ENCODE measurements around the gene ZSWIM9. TPM values are rescaled to one million over a fixed set of nuclear protein-coding genes. Genes with fewer than 3 reads are reported as not detected.

The ZSWIM9 gene
- total and polyA plus RNA-seq, 4 donors = 6.0 to 21.8 (median 9.7) TPM

- intact Hi-C loops (cut with DNase I) = no loop called here
- WGBS, 2 donors = 92% methylated on average over 4 of the region's 4 CpGs
- DNase-seq = no peak
- Histone ChIP-seq H3K4me3 (ENCODE audit: low read length in 2 of 2) (no peak overlapping the region), H3K27me3 (ENCODE audit: control insufficient read depth in 1 of 2, insufficient read depth in 2 of 2, low read length in 1 of 2) (no peaks in the 10 kb centered on the region), H3K9me3 (ENCODE audit: control insufficient read depth, low read length) (no peaks in the 10 kb centered on the region), H3K36me3 (ENCODE audit: control insufficient read depth in 1 of 2, insufficient read depth in 2 of 2, low read length in 1 of 2) (no peaks in the 10 kb centered on the region), H3K4me1 (ENCODE audit: control insufficient read depth in 1 of 2, insufficient read depth in 2 of 2, low read length in 2 of 2) (no peaks in the 10 kb centered on the region), H3K27ac (ENCODE audit: low read depth in 1 of 2, low read length in 2 of 2) (no peak overlapping the region)
- ATAC-seq (ENCODE audit: low FRiP score) = no peak
Measured at GRCh38 chr19:48136547-48136946, 33.9 kb upstream of the ZSWIM9 start.

GRCh38 chr19:48137411-48137810 is 33.1 kb upstream of the ZSWIM9 start:
- DNase-seq = no peak
- no peaks in the 10 kb centered on the region for H3K27me3 ChIP-seq (ENCODE audit: control insufficient read depth in 1 of 2, insufficient read depth in 2 of 2, low read length in 1 of 2)
- no peaks in the 10 kb centered on the region for H3K9me3 ChIP-seq (ENCODE audit: control insufficient read depth, low read length)
- no peak overlapping the region for H3K27ac ChIP-seq (ENCODE audit: low read depth in 1 of 2, low read length in 2 of 2)
- 96% methylated on average over 26 of the region's 26 CpGs for WGBS, 2 donors
- H3K4me1 ChIP-seq (ENCODE audit: control insufficient read depth in 1 of 2, insufficient read depth in 2 of 2, low read length in 2 of 2) = no peaks in the 10 kb centered on the region
- no peaks in the 10 kb centered on the region for H3K36me3 ChIP-seq (ENCODE audit: control insufficient read depth in 1 of 2, insufficient read depth in 2 of 2, low read length in 1 of 2)
- no peak overlapping the region for H3K4me3 ChIP-seq (ENCODE audit: low read length in 2 of 2)
- ATAC-seq (ENCODE audit: low FRiP score) = no peak
- intact Hi-C loops (cut with DNase I) = no loop called here

- Histone ChIP-seq H3K36me3 (ENCODE audit: control insufficient read depth in 1 of 2, insufficient read depth in 2 of 2, low read length in 1 of 2) (no peaks in the 10 kb centered on the region), H3K27me3 (ENCODE audit: control insufficient read depth in 1 of 2, insufficient read depth in 2 of 2, low read length in 1 of 2) (no peaks in the 10 kb centered on the region), H3K4me3 (ENCODE audit: low read length in 2 of 2) (no peak overlapping the region), H3K4me1 (ENCODE audit: control insufficient read depth in 1 of 2, insufficient read depth in 2 of 2, low read length in 2 of 2) (no peaks in the 10 kb centered on the region), H3K9me3 (ENCODE audit: control insufficient read depth, low read length) (no peaks in the 10 kb centered on the region), H3K27ac (ENCODE audit: low read depth in 1 of 2, low read length in 2 of 2) (no peak overlapping the region)
- DNase-seq = no peak
- ATAC-seq (ENCODE audit: low FRiP score) = no peak
- intact Hi-C loops (cut with DNase I) = no loop called here
- WGBS, 2 donors = 77 to 87% methylated on average over 6 of the region's 6 CpGs
Measured at GRCh38 chr19:48139053-48139452, 31.4 kb upstream of the ZSWIM9 start.

- no peak overlapping the region for H3K4me3 ChIP-seq (ENCODE audit: low read length in 2 of 2)
- 85 to 96% methylated on average over 4 of the region's 4 CpGs for WGBS, 2 donors
- H3K4me1 ChIP-seq (ENCODE audit: control insufficient read depth in 1 of 2, insufficient read depth in 2 of 2, low read length in 2 of 2) = no peaks in the 10 kb centered on the region
- H3K36me3 ChIP-seq (ENCODE audit: control insufficient read depth in 1 of 2, insufficient read depth in 2 of 2, low read length in 1 of 2) = no peaks in the 10 kb centered on the region
- H3K27me3 ChIP-seq (ENCODE audit: control insufficient read depth in 1 of 2, insufficient read depth in 2 of 2, low read length in 1 of 2) = no peaks in the 10 kb centered on the region
- intact Hi-C loops (cut with DNase I) = no loop called here
- no peak for DNase-seq
- no peak for ATAC-seq (ENCODE audit: low FRiP score)
- H3K27ac ChIP-seq (ENCODE audit: low read depth in 1 of 2, low read length in 2 of 2) = no peak overlapping the region
- no peaks in the 10 kb centered on the region for H3K9me3 ChIP-seq (ENCODE audit: control insufficient read depth, low read length)
Measured at GRCh38 chr19:48147597-48148175, 22.8 kb upstream of the ZSWIM9 start.

DNA sequence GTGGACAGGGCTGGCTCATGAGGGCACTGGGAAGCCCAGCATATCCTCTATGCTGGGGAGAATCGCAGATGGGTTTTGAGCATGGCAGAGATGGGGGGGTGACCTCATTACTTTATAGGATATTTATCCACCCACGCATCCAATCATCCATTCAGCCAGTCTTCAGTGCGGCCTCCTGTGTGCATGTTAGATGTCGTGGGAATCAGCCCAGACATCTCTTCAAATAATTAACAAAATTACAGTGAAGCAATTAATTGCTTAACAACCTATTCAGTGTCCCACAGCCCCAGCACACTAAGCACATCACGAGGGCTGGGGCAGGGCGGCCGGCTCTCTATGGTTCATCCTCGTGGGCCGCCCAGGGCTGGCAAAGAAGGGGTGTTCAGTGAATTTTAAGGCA is 21.9 kb upstream of the ZSWIM9 start:
- WGBS, 2 donors = 90 to 97% methylated on average over 9 of the region's 9 CpGs
- H3K27ac ChIP-seq (ENCODE audit: low read depth in 1 of 2, low read length in 2 of 2) = no peak overlapping the region
- no peak overlapping the region for H3K4me3 ChIP-seq (ENCODE audit: low read length in 2 of 2)
- no peaks in the 10 kb centered on the region for H3K36me3 ChIP-seq (ENCODE audit: control insufficient read depth in 1 of 2, insufficient read depth in 2 of 2, low read length in 1 of 2)
- intact Hi-C loops (cut with DNase I) = no loop called here
- no peaks in the 10 kb centered on the region for H3K4me1 ChIP-seq (ENCODE audit: control insufficient read depth in 1 of 2, insufficient read depth in 2 of 2, low read length in 2 of 2)
- no peak for ATAC-seq (ENCODE audit: low FRiP score)
- H3K9me3 ChIP-seq (ENCODE audit: control insufficient read depth, low read length) = no peaks in the 10 kb centered on the region
- no peaks in the 10 kb centered on the region for H3K27me3 ChIP-seq (ENCODE audit: control insufficient read depth in 1 of 2, insufficient read depth in 2 of 2, low read length in 1 of 2)
- no peak for DNase-seq

GRCh38 chr19:48149430-48149829 is 21.1 kb upstream of the ZSWIM9 start:
- intact Hi-C loops (cut with DNase I) = no loop called here
- H3K4me1 ChIP-seq (ENCODE audit: control insufficient read depth in 1 of 2, insufficient read depth in 2 of 2, low read length in 2 of 2) = no peaks in the 10 kb centered on the region
- no peak overlapping the region for H3K4me3 ChIP-seq (ENCODE audit: low read length in 2 of 2)
- H3K36me3 ChIP-seq (ENCODE audit: control insufficient read depth in 1 of 2, insufficient read depth in 2 of 2, low read length in 1 of 2) = no peaks in the 10 kb centered on the region
- DNase-seq = no peak
- 53 to 72% methylated on average over 6 of the region's 6 CpGs for WGBS, 2 donors
- H3K9me3 ChIP-seq (ENCODE audit: control insufficient read depth, low read length) = no peaks in the 10 kb centered on the region
- no peak overlapping the region for H3K27ac ChIP-seq (ENCODE audit: low read depth in 1 of 2, low read length in 2 of 2)
- no peak for ATAC-seq (ENCODE audit: low FRiP score)
- H3K27me3 ChIP-seq (ENCODE audit: control insufficient read depth in 1 of 2, insufficient read depth in 2 of 2, low read length in 1 of 2) = no peaks in the 10 kb centered on the region

- H3K36me3 ChIP-seq (ENCODE audit: control insufficient read depth in 1 of 2, insufficient read depth in 2 of 2, low read length in 1 of 2) = no peaks in the 10 kb centered on the region
- no peak overlapping the region for H3K4me3 ChIP-seq (ENCODE audit: low read length in 2 of 2)
- ATAC-seq (ENCODE audit: low FRiP score) (peak; percentile 71), DNase-seq (peak; percentile 63 to 83)
- intact Hi-C loops (cut with DNase I) = loop anchor here in 1 of 2 donors (1.0 kb wide), 1 partner anchor 45 kb away; no protein-coding TSS in a partner anchor
- no peaks in the 10 kb centered on the region for H3K4me1 ChIP-seq (ENCODE audit: control insufficient read depth in 1 of 2, insufficient read depth in 2 of 2, low read length in 2 of 2)
- no peaks in the 10 kb centered on the region for H3K9me3 ChIP-seq (ENCODE audit: control insufficient read depth, low read length)
- H3K27me3 ChIP-seq (ENCODE audit: control insufficient read depth in 1 of 2, insufficient read depth in 2 of 2, low read length in 1 of 2) = no peaks in the 10 kb centered on the region
- WGBS, 2 donors = 17 to 22% methylated on average over 8 of the region's 8 CpGs
- no peak overlapping the region for H3K27ac ChIP-seq (ENCODE audit: low read depth in 1 of 2, low read length in 2 of 2)
Measured at GRCh38 chr19:48152551-48152950, 17.9 kb upstream of the ZSWIM9 start.

- intact Hi-C loops (cut with DNase I) = loop anchor here in 1 of 2 donors (2.0 kb wide), 1 partner anchor 47 kb away; no protein-coding TSS in a partner anchor
- Histone ChIP-seq H3K27me3 (ENCODE audit: control insufficient read depth in 1 of 2, insufficient read depth in 2 of 2, low read length in 1 of 2) (no peaks in the 10 kb centered on the region), H3K27ac (ENCODE audit: low read depth in 1 of 2, low read length in 2 of 2) (no peak overlapping the region), H3K4me3 (ENCODE audit: low read length in 2 of 2) (no peak overlapping the region), H3K9me3 (ENCODE audit: control insufficient read depth, low read length) (no peaks in the 10 kb centered on the region), H3K36me3 (ENCODE audit: control insufficient read depth in 1 of 2, insufficient read depth in 2 of 2, low read length in 1 of 2) (no peaks in the 10 kb centered on the region), H3K4me1 (ENCODE audit: control insufficient read depth in 1 of 2, insufficient read depth in 2 of 2, low read length in 2 of 2) (no peaks in the 10 kb centered on the region)
- no peak for DNase-seq
- 55 to 56% methylated on average over 9 of the region's 9 CpGs for WGBS, 2 donors
- ATAC-seq (ENCODE audit: low FRiP score) = no peak
Measured at GRCh38 chr19:48154003-48154402, 16.5 kb upstream of the ZSWIM9 start.

- intact Hi-C loops (cut with DNase I) = no loop called here
- H3K36me3 ChIP-seq (ENCODE audit: control insufficient read depth in 1 of 2, insufficient read depth in 2 of 2, low read length in 1 of 2) = no peaks in the 10 kb centered on the region
- no peaks in the 10 kb centered on the region for H3K9me3 ChIP-seq (ENCODE audit: control insufficient read depth, low read length)
- no peak overlapping the region for H3K4me3 ChIP-seq (ENCODE audit: low read length in 2 of 2)
- DNase-seq (no peak), ATAC-seq (ENCODE audit: low FRiP score) (no peak)
- no peak overlapping the region for H3K27ac ChIP-seq (ENCODE audit: low read depth in 1 of 2, low read length in 2 of 2)
- no peaks in the 10 kb centered on the region for H3K27me3 ChIP-seq (ENCODE audit: control insufficient read depth in 1 of 2, insufficient read depth in 2 of 2, low read length in 1 of 2)
- H3K4me1 ChIP-seq (ENCODE audit: control insufficient read depth in 1 of 2, insufficient read depth in 2 of 2, low read length in 2 of 2) = no peaks in the 10 kb centered on the region
- 85 to 89% methylated on average over 12 of the region's 12 CpGs for WGBS, 2 donors
Measured at GRCh38 chr19:48158210-48158790, 12.2 kb upstream of the ZSWIM9 start.
